Loucy (cell line): ENCODE data around the gene DKC1.

ENCODE experiments used
- H2AFZ ChIP-seq: fragments of 200-600 bp; sonication (generic); 2 replicates; pipeline ENCODE4 v1.6.0; 2016; ENCODE audit warnings: antibody characterized with exemption, mild to moderate bottlenecking, low read length, moderate library complexity
- H3F3A ChIP-seq: fragments of 200-600 bp; 2 replicates; pipeline ENCODE4 v1.6.0; 2016; ENCODE audit warnings: antibody characterized with exemption, low read depth, mild to moderate bottlenecking
- H3K27me3 ChIP-seq: fragments of 200-600 bp; sonication (generic); 2 replicates; pipeline ENCODE4 v1.6.1; 2014; ENCODE audit warnings: low read length, mild to moderate bottlenecking; ENCODE audit not compliant: insufficient read depth, poor library complexity, severe bottlenecking
- H3K36me3 ChIP-seq: fragments of 200-600 bp; sonication (generic); 2 replicates; pipeline ENCODE4 v1.6.1; 2016; ENCODE audit warnings: low read length; ENCODE audit not compliant: insufficient read depth
- H3K4me1 ChIP-seq: fragments of 200-600 bp; sonication (generic); 2 replicates; pipeline ENCODE4 v1.5.1; 2014; ENCODE audit warnings: low read length, mild to moderate bottlenecking; ENCODE audit not compliant: insufficient read depth, poor library complexity, severe bottlenecking
- H3K4me2 ChIP-seq: fragments of 200-600 bp; sonication (generic); 2 replicates; pipeline ENCODE4 v1.6.0; 2014; ENCODE audit warnings: antibody characterized with exemption, low read length, low read depth, mild to moderate bottlenecking; ENCODE audit not compliant: poor library complexity, severe bottlenecking
- H3K4me3 ChIP-seq: fragments of 200-600 bp; sonication (generic); 2 replicates; pipeline ENCODE4 v1.5.1; 2014; ENCODE audit warnings: low read length, mild to moderate bottlenecking, mixed read lengths; ENCODE audit not compliant: poor library complexity, severe bottlenecking
- H3K79me2 ChIP-seq: fragments of 200-600 bp; sonication (generic); 2 replicates; pipeline ENCODE4 v1.6.1; 2014; ENCODE audit warnings: low read length; ENCODE audit not compliant: insufficient read depth
- H3K9ac ChIP-seq: fragments of 200-600 bp; sonication (generic); 2 replicates; pipeline ENCODE4 v1.6.0; 2014; ENCODE audit warnings: mild to moderate bottlenecking, low read depth, low read length, moderate library complexity; ENCODE audit not compliant: poor library complexity, severe bottlenecking
- H3K9me2 ChIP-seq: fragments of 200-600 bp; sonication (generic); replicated peaks from 2 replicates; pipeline ENCODE4 v1.6.1; 2016; ENCODE audit warnings: low read depth, low read length, mixed read lengths
- H3K9me3 ChIP-seq: fragments of 200-600 bp; sonication (generic); 2 replicates; pipeline ENCODE4 v1.6.1; 2014; ENCODE audit warnings: mild to moderate bottlenecking, antibody characterized with exemption, low read length, low read depth; ENCODE audit not compliant: insufficient read depth
- H4K20me1 ChIP-seq: fragments of 200-600 bp; sonication (generic); 2 replicates; pipeline ENCODE4 v1.6.0; 2014; ENCODE audit warnings: antibody characterized with exemption, low read length, mild to moderate bottlenecking; ENCODE audit not compliant: insufficient read depth, poor library complexity, severe bottlenecking
- CTCF ChIP-seq: fragments of 200-600 bp; sonication (generic); conservative IDR thresholded peaks from 2 replicates; pipeline ENCODE4 v1.5.1; 2014; ENCODE audit warnings: mild to moderate bottlenecking, antibody characterized with exemption, low read length
- EZH2phosphoT487 ChIP-seq: fragments of 200-600 bp; IDR thresholded peaks from 2 replicates; pipeline ENCODE4 v1.6.1; 2018; ENCODE audit warnings: antibody characterized with exemption, mild to moderate bottlenecking, moderate library complexity, borderline replicate concordance

The DKC1 gene

GRCh38 chrX:154805696-154806091, 43.0 kb downstream of the DKC1 start:
- peak overlapping the region; percentile 5 for H3K9ac ChIP-seq
- no peaks in the 10 kb centered on the region; the same call in 1 of the 2 replicates for H3F3A ChIP-seq
- H3K79me2 ChIP-seq = 0 out of 2 replicates have a peak, but pooled peaks cover 7% of the 10 kb centered on the region
- H3K4me3 ChIP-seq = peak overlapping the region; percentile 77
- H3K36me3 ChIP-seq = no peaks in the 10 kb centered on the region
- H3K27me3 ChIP-seq = no peaks in the 10 kb centered on the region
- H3K9me3 ChIP-seq = no peaks in the 10 kb centered on the region
- peak overlapping the region; percentile 80 for H2AFZ ChIP-seq
- peak overlapping the region; percentile 66 for H3K4me2 ChIP-seq
- peaks cover 40% of the 10 kb centered on the region for H3K4me1 ChIP-seq
- no peaks in the 10 kb centered on the region for H3K9me2 ChIP-seq
- no peak for TF ChIP-seq EZH2phosphoT487
- no peak for TF ChIP-seq CTCF
- H4K20me1 ChIP-seq = no peaks in the 10 kb centered on the region

- H3K36me3 ChIP-seq = no peaks in the 10 kb centered on the region
- no peaks in the 10 kb centered on the region for H3K79me2 ChIP-seq
- no peak overlapping the region for H3K4me2 ChIP-seq
- H3K4me1 ChIP-seq = peaks cover 38% of the 10 kb centered on the region
- H2AFZ ChIP-seq = no peak overlapping the region
- no peak for TF ChIP-seq CTCF
- no peak for TF ChIP-seq EZH2phosphoT487
- no peaks in the 10 kb centered on the region for H3K9me2 ChIP-seq
- no peaks in the 10 kb centered on the region; the same call in 1 of the 2 replicates for H3F3A ChIP-seq
- no peaks in the 10 kb centered on the region for H3K27me3 ChIP-seq
- H3K9ac ChIP-seq = no peak overlapping the region
- no peaks in the 10 kb centered on the region for H3K9me3 ChIP-seq
- no peak overlapping the region for H3K4me3 ChIP-seq
- H4K20me1 ChIP-seq = no peaks in the 10 kb centered on the region
Observed at GRCh38 chrX:154806837-154807501, 44.3 kb downstream of the DKC1 start.

- Histone ChIP-seq H4K20me1 (no peaks in the 10 kb centered on the region), H3K9ac (peak overlapping the region; percentile 32), H3K9me2 (no peaks in the 10 kb centered on the region), H3K4me3 (peak overlapping the region; percentile 20), H3K9me3 (no peaks in the 10 kb centered on the region), H3K79me2 (no peaks in the 10 kb centered on the region), H3K36me3 (no peaks in the 10 kb centered on the region), H3K4me1 (peaks cover 14% of the 10 kb centered on the region), H3K27me3 (no peaks in the 10 kb centered on the region), H3K4me2 (peak overlapping the region; percentile 59), H2AFZ (peak overlapping the region; percentile 82), H3F3A (no peaks in the 10 kb centered on the region)
- TF ChIP-seq CTCF = no peak
- TF ChIP-seq EZH2phosphoT487 = no peak
Observed at GRCh38 chrX:154809939-154810665, 47.4 kb downstream of the DKC1 start.
